OCI-M1 (cell line): ENCODE results near the gene PUDP.

Source experiments
- DNase-seq: peaks from one replicate; lab custom pipeline; 2025; lab: John Stamatoyannopoulos, UW

Gene PUDP

GRCh38 chrX:7146703-7147412 lies 1.1 kb downstream of the PUDP start:
- DNase-seq: no peak

- DNase-seq: peak; percentile 1
Measured at GRCh38 chrX:7146020-7146702, 1.8 kb downstream of the PUDP start.

- DNase-seq: peak; percentile 0
Measured at GRCh38 chrX:7145454-7145853, 2.5 kb downstream of the PUDP start.

GRCh38 chrX:7143941-7144525 lies 3.9 kb downstream of the PUDP start:
- DNase-seq: no peak

- DNase-seq: no peak
Measured at GRCh38 chrX:7143076-7143475, 4.9 kb downstream of the PUDP start.

- DNase-seq: no peak
Measured at GRCh38 chrX:7139202-7140081, 8.5 kb downstream of the PUDP start.

GRCh38 chrX:7134981-7135380 lies 13.0 kb downstream of the PUDP start:
- DNase-seq: no peak

- no peak for DNase-seq
Measured at GRCh38 chrX:7133050-7133440, 14.9 kb downstream of the PUDP start.

GRCh38 chrX:7132335-7133049 lies 15.5 kb downstream of the PUDP start:
- DNase-seq: peak; percentile 60

- no peak for DNase-seq
Measured at GRCh38 chrX:7131621-7132020, 16.3 kb downstream of the PUDP start.

- DNase-seq: no peak
Measured at GRCh38 chrX:7127056-7127455, 20.9 kb downstream of the PUDP start.

GRCh38 chrX:7120878-7121219 lies 27.1 kb downstream of the PUDP start:
- DNase-seq: no peak

GRCh38 chrX:7119950-7120877 lies 27.7 kb downstream of the PUDP start:
- peak; percentile 5 for DNase-seq

GRCh38 chrX:7117587-7117986 lies 30.4 kb downstream of the PUDP start:
- DNase-seq: no peak

GRCh38 chrX:7116081-7116480 lies 31.9 kb downstream of the PUDP start:
- DNase-seq: no peak

- no peak for DNase-seq
Measured at GRCh38 chrX:7115557-7115956, 32.4 kb downstream of the PUDP start.

GRCh38 chrX:7112071-7112470 lies 35.9 kb downstream of the PUDP start:
- no peak for DNase-seq

- no peak for DNase-seq
Measured at GRCh38 chrX:7111518-7111917, 36.4 kb downstream of the PUDP start.

GRCh38 chrX:7110821-7111276 lies 37.1 kb downstream of the PUDP start:
- peak; percentile 50 for DNase-seq
